ENCODE data around the gene CH25H. TPM values are rescaled to one million over a fixed set of nuclear protein-coding genes. Genes with fewer than 3 reads are reported as not detected.

CH25H gene
- total RNA-seq, 2 donors from 2014 or later: 0.44 to 1.2 TPM

DNA sequence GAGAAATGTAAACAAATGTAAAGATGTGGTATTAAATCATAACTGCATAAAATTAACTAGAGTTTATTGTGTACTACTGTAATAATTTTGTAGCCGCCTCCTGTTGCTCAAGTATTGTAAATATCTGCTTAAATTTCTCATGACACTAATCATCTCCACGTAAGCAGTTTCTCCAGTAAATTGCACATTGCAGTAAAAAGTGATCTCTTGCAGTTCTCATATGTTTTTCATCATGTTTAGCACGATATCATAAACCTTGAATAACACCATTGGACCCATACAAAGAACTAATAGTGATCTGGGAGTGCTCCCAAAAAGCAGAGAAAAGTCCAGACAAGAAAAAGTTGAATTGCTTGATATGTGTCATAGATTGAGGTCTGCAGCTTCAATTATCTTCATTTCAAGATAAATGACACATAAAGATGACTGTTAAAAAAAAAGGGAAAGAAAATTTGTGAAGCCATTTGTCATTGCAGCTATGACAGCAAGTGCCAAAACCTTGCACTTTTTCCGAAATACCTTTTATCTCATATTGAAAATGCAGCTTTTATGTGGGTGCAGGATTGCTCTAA is 29.2 kb upstream of the CH25H start:
- intact Hi-C loops (cut with DNase I): no loop called here
- ATAC-seq (no peak), DNase-seq (no peak)

DNA sequence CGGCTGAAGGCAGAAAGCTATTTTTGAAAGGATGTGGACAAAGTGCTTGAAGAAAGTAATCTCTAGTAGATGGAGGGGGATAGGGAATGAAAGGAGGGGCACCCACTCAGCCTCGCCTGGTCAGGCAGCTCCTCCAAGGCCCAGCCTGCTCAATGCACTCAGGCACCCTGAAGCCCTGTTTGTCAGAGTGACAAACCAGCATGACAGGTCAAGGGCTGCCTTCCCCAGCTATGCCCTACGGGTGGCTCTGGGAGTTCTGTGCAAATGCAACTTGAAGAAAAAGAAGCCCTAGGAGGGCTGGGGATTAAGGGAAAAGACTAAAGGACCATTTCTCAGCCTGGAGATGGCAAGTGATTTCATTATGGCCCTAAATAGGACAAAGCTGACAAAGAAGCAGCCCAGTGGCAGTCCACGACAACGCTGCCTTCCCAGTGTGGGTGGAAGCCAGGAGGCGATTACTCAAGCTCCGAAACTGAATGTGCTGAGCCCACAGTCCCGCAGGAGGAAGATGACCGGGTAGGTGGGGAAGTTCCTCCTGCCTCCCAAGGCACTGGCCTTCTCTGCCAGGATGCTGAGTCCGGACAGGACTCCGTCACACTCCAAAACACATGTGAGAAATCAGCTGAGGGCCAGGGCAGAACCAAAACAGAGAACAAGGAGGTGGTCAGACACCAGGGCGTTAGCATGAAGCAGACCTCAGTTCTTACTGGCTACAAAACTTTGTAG is 28.1 kb upstream of the CH25H start:
- intact Hi-C loops (cut with DNase I): no loop called here
- DNase-seq: peak; percentile 68
- peak; percentile 74 to 84 for ATAC-seq

GRCh38 chr10:89233033-89233432 is 25.9 kb upstream of the CH25H start:
- intact Hi-C loops (cut with DNase I): no loop called here
- ATAC-seq: no peak
- no peak for DNase-seq

DNA sequence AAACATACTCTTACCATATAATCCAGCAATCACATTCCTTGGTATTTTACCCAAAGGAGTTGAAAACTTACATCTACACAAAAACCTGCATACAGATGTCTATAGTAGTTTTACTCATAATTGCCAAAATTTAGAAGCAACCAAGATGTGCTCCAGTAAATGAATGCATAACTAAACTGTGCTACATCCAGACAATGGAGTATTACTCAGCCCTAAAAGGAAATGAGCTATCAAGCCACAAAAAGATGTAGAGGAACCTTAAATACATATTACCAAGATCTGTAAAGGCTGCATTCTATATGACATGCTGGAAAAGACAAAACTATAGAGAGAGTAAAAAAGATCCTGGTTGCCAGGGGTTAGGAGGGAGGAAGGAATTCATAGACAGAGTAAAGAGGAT is 21.8 kb upstream of the CH25H start:
- intact Hi-C loops (cut with DNase I): no loop called here
- DNase-seq (no peak), ATAC-seq (no peak)

GRCh38 chr10:89228146-89228545 is 21.0 kb upstream of the CH25H start:
- intact Hi-C loops (cut with DNase I): no loop called here
- DNase-seq (no peak), ATAC-seq (no peak)

DNA sequence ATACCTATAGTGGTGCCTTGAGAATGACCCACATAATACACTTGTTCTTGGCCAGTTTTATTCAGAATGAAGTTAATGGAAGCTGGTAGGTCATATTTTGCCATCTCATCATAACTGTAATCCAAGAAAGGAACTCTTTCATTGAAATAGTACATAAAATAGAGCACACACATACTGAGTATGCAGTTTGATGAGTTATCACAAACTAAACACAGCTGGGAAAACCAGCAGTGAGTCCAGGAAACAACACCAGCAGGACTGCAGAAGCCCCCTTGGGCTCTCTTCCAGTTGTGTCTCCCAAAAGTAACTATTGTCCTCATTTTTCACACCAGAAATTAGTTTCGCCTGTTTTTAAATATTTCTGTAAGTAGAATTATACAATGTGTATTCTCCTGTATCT is 19.8 kb upstream of the CH25H start:
- intact Hi-C loops (cut with DNase I): no loop called here
- DNase-seq: no peak
- ATAC-seq: no peak

- DNase-seq: peak; percentile 62
- peak; percentile 58 to 67 for ATAC-seq
- intact Hi-C loops (cut with DNase I): no loop called here
Observed at GRCh38 chr10:89224739-89225443, 17.8 kb upstream of the CH25H start.

GRCh38 chr10:89221919-89222318 is 14.8 kb upstream of the CH25H start:
- DNase-seq: no peak
- intact Hi-C loops (cut with DNase I): no loop called here
- no peak for ATAC-seq

- DNase-seq (no peak), ATAC-seq (peak in 1 of 2 donors; percentile 32)
- intact Hi-C loops (cut with DNase I): loop anchor here (5.0 to 10.0 kb wide), 2 partner anchors 285 to 382 kb away; no protein-coding TSS in a partner anchor
Observed at GRCh38 chr10:89219513-89220218, 12.5 kb upstream of the CH25H start.

GRCh38 chr10:89217057-89217990 is 10.2 kb upstream of the CH25H start:
- intact Hi-C loops (cut with DNase I): loop anchor here (2.0 to 10.0 kb wide), 3 partner anchors 283 to 380 kb away; no protein-coding TSS in a partner anchor
- ATAC-seq: peak; percentile 39 to 45
- DNase-seq: peak; percentile 56

DNA sequence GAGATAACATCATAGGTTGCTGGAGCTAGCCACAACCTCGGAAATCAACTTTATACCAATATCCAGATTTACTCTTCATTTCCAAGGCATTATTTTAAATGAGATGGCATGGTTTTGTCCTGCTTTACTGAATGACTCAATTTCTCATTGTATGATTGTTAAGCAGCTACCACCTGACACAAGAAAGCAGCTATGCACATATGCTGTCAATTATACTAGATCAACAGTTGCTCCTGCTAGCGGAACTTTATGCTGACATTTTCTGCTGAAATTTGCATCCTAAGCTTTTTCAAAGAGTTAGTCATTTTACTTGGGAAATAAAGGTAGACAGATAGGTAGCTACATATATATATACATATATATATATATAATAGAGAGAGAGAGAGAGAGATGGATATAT is 8.9 kb upstream of the CH25H start:
- intact Hi-C loops (cut with DNase I): loop anchor here (2.0 to 10.0 kb wide), 3 partner anchors 281 to 379 kb away; no protein-coding TSS in a partner anchor

DNA sequence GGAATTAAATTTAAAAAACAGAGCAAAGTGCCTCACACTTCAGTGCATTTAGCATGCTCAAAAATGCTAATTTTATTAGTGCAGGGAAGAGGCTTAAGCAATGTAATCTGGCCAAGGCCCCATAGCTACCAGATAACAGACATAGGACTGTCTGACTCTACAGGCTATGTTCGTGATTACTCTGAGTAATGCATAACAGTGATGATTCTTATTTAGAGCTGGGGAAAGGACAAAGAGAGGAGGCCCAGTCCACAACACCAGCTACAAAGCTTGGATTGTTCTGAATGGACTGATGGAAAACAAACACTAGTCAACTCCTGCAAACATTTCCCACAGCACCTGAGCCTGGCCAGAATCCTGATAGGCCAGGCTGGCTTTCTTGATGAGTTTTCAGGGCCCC is 8.4 kb upstream of the CH25H start:
- ATAC-seq: no peak
- intact Hi-C loops (cut with DNase I): loop anchor here (5.0 to 10.0 kb wide), 2 partner anchors 281 to 378 kb away; no protein-coding TSS in a partner anchor
- DNase-seq: no peak

More for the DNA sequence above, 8.9 kb upstream of the CH25H start:
- no peak for DNase-seq
- no peak for ATAC-seq

DNA sequence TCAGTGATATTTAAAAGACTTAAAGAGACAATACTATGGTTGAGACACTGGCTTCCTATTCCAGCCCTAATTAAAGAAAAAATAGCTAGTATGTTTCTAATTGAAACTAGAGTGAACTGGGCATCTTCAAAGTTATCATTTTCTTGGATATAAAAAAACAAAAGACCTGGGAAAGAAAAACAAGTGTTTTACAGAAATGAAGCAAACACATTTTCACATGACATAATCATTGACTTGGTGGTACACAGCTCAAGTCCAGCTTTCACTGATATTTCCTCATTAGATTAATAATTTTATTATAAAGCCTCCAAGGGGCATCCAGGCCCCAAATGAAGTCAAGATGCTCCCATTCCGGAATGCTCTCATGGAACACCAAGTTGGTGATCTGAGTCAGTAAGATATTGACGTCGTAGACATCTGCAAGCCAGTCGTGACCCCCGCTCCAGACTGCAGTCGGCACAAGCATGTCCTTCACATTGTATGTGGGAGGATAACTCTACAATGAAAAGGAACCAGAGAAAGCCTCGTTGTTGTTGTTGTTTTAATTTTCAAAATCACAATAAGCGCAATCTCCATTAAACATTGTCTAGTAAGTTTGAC is 7.5 kb upstream of the CH25H start:
- ATAC-seq: no peak
- no peak for DNase-seq
- intact Hi-C loops (cut with DNase I): loop anchor here (1.0 to 10.0 kb wide), 4 partner anchors 182 to 377 kb away; no protein-coding TSS in a partner anchor

GRCh38 chr10:89213191-89213808 is 6.2 kb upstream of the CH25H start:
- ATAC-seq: peak in 1 of 2 donors; percentile 62
- intact Hi-C loops (cut with DNase I): loop anchor here in 1 of 2 donors (5.0 to 10.0 kb wide), 2 partner anchors 181 to 278 kb away; no protein-coding TSS in a partner anchor
- no peak for DNase-seq

DNA sequence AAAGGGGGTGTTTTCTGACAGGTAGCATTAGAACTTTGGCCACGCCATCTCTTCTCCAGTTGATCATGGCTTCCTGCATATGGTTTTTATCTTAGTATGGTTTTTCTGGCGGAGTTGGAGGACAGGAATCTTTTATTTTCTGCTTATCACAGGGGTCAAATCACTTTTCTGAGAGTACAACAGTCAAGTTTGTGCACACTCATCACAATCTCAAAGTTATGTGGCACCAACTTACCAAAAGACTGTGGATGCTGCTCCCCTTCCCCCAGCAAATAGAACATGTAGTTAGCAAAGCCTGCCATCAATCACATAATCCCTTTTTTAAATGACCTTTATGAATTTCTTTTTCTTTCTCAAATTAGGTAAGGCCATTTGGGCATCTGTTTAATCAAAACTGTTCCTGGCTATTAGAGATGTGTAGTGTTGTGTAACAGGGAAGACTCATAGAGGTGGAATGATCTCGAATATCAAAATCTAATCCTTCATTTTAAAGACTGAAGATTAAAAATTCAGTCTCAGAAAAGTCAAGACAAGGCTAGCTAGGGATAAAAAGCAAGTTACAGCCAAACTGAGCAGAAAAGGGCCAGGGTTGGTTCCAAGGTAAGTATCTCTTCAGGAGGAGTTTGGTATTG is 3.8 kb upstream of the CH25H start:
- intact Hi-C loops (cut with DNase I): loop anchor here in 1 of 2 donors (5.0 to 10.0 kb wide), 2 partner anchors 179 to 276 kb away; no protein-coding TSS in a partner anchor
- ATAC-seq (no peak), DNase-seq (no peak)

DNA sequence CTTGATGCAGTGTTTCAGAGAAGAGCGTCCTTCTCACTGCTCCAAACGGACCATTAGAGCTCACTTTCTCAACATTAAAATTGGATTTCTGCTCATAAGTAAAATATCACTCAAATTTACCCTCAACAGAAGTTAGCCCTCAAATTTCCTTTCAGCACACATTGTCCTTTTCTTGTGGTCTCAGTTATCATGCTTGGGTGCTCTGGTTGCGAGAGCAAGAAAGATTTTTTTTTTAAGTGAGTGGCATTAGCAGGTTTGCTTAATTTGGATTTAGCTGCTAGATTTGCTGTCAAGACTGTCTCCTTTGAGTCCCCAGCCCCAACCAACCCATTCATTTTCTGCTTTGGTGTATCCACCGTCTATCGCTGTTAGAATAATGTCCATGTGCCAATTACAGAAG is 2.6 kb upstream of the CH25H start:
- DNase-seq (no peak), ATAC-seq (no peak)
- intact Hi-C loops (cut with DNase I): loop anchor here in 1 of 2 donors (5.0 to 10.0 kb wide), 3 partner anchors 177 to 375 kb away; no protein-coding TSS in a partner anchor
